Osteocyte (in vitro differentiated cells): Measurements from ENCODE around the gene CD276. TPM values are rescaled to one million over a fixed set of nuclear protein-coding genes. Genes with fewer than 3 reads are reported as not detected.

ENCODE experiments used
- DNase-seq: peaks from one replicate; pipeline ENCODE4 v3.0.0; 2021; ENCODE audit warnings: mixed read lengths; ENCODE audit not compliant: unreplicated experiment; ENCODE audit errors: extremely low spot score
- H3K27ac Mint-ChIP-seq: one replicate; pipeline ENCODE4 v1.8.0; 2021; ENCODE audit warnings: mild to moderate bottlenecking, mixed read lengths; ENCODE audit not compliant: unreplicated experiment
- H3K27me3 Mint-ChIP-seq: one replicate; pipeline ENCODE4 v1.8.0; 2021; ENCODE audit warnings: mixed read lengths; ENCODE audit not compliant: unreplicated experiment
- H3K36me3 Mint-ChIP-seq: one replicate; pipeline ENCODE4 v1.8.0; 2021; ENCODE audit warnings: mixed read lengths; ENCODE audit not compliant: unreplicated experiment
- H3K4me1 Mint-ChIP-seq: one replicate; pipeline ENCODE4 v1.8.0; 2021; ENCODE audit warnings: mixed read lengths; ENCODE audit not compliant: unreplicated experiment
- H3K4me3 Mint-ChIP-seq: one replicate; pipeline ENCODE4 v1.8.0; 2021; ENCODE audit warnings: mild to moderate bottlenecking, moderate library complexity, mixed read lengths; ENCODE audit not compliant: unreplicated experiment
- H3K9me3 Mint-ChIP-seq: one replicate; pipeline ENCODE4 v1.8.0; 2021; ENCODE audit warnings: mixed read lengths; ENCODE audit not compliant: unreplicated experiment
- CTCF ChIP-seq: fragments of 200-600 bp; sonication (generic); IDR thresholded peaks from 2 replicates; pipeline ENCODE4 v1.5.0; 2021; ENCODE audit warnings: antibody characterized with exemption, mild to moderate bottlenecking, moderate library complexity
- total RNA-seq: library from RNA; stranded (reverse); gene quantifications from 2 replicates; pipeline ENCODE4 v1.2.1, GENCODE V29; 2021

Gene CD276
- total RNA-seq, 1 donor from 2014 or later: 147 TPM

DNA sequence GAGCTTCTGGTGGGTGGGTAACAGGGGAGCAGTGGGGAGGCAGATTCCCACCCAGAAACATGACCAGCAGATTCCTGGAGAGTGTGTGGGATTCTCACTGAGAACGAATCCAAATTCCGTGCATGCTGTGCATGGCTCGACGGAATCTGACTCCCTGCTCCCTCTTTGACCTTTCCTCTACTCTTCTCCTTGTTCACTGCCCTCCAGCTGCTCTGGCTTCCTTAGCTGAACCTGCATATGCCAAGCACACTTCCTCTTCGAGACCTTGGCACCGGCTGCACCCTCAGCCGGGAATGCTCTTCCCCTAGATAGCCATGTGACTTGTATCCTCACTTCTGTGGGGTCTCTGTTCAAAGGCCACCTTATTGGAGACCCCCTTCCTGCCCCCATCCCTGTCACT is 62.7 kb downstream of the CD276 start:
- TF ChIP-seq CTCF: no peak
- peaks cover 18% of the 10 kb centered on the region for H3K4me1 Mint-ChIP-seq
- no peak overlapping the region for H3K27ac Mint-ChIP-seq
- no peaks in the 10 kb centered on the region for H3K36me3 Mint-ChIP-seq
- H3K27me3 Mint-ChIP-seq: peaks cover 14% of the 10 kb centered on the region
- H3K9me3 Mint-ChIP-seq: no peaks in the 10 kb centered on the region
- no peak overlapping the region for H3K4me3 Mint-ChIP-seq
- DNase-seq: no peak

- DNase-seq: no peak
- Mint-ChIP-seq H3K36me3 (no peaks in the 10 kb centered on the region), H3K27ac (no peak overlapping the region), H3K9me3 (no peaks in the 10 kb centered on the region), H3K27me3 (peaks cover 14% of the 10 kb centered on the region), H3K4me1 (peaks cover 14% of the 10 kb centered on the region), H3K4me3 (no peak overlapping the region)
- no peak for TF ChIP-seq CTCF
Observed at GRCh38 chr15:73747847-73748590, 63.8 kb downstream of the CD276 start.

GRCh38 chr15:73748730-73749129 is 64.5 kb downstream of the CD276 start:
- peaks cover 10% of the 10 kb centered on the region for H3K4me1 Mint-ChIP-seq
- H3K9me3 Mint-ChIP-seq: no peaks in the 10 kb centered on the region
- H3K27ac Mint-ChIP-seq: no peak overlapping the region
- no peak overlapping the region for H3K4me3 Mint-ChIP-seq
- TF ChIP-seq CTCF: no peak
- H3K36me3 Mint-ChIP-seq: no peaks in the 10 kb centered on the region
- DNase-seq: no peak
- peaks cover 14% of the 10 kb centered on the region for H3K27me3 Mint-ChIP-seq

DNA sequence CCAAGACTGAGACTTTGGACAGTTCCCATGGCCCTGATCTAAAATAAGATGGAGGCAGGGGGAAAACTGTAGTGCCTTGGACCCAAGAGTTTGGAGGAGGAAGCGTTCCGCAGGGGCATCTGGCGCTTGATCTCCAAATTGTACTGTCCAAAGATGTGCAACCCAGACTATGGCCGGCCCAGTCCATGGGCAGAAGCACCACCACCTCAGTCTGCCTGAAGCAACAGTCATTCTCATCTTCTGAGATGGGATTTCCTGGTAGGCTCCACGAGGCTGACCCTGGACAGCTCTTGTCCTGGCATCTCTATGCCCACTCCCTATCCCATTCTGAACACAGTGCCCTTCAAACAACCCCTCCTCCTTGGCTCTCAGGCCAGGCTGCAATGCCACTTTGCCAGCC is 65.3 kb downstream of the CD276 start:
- H3K27me3 Mint-ChIP-seq: peaks cover 14% of the 10 kb centered on the region
- TF ChIP-seq CTCF: no peak
- H3K4me3 Mint-ChIP-seq: no peak overlapping the region
- H3K36me3 Mint-ChIP-seq: no peaks in the 10 kb centered on the region
- DNase-seq: no peak
- no peak overlapping the region for H3K27ac Mint-ChIP-seq
- H3K4me1 Mint-ChIP-seq: peaks cover 10% of the 10 kb centered on the region
- H3K9me3 Mint-ChIP-seq: no peaks in the 10 kb centered on the region

GRCh38 chr15:73749971-73750370 is 65.8 kb downstream of the CD276 start:
- Mint-ChIP-seq H3K27ac (no peak overlapping the region), H3K4me3 (no peak overlapping the region)

More at GRCh38 chr15:73749971-73750370, 65.8 kb downstream of the CD276 start:
- Mint-ChIP-seq H3K27me3 (peaks cover 14% of the 10 kb centered on the region), H3K9me3 (no peaks in the 10 kb centered on the region), H3K36me3 (no peaks in the 10 kb centered on the region), H3K4me1 (peaks cover 10% of the 10 kb centered on the region)
- TF ChIP-seq CTCF: no peak
- DNase-seq: no peak
